SK-N-SH (cell line): Measurements from ENCODE around the gene DNAH10. TPM values are rescaled to one million over a fixed set of nuclear protein-coding genes. Genes with fewer than 3 reads are reported as not detected.

Experiments used
- CTCF ChIA-PET: fragments of 300-600, 350-600 bp; formaldehyde crosslinking; extraction: SDS; loops from one replicate; lab custom pipeline; 2021; lab: Yijun Ruan, JAX
- POLR2A ChIA-PET: fragments of 350-600 bp; sonication (Branson Sonifier 250); formaldehyde crosslinking; extraction: SDS; loops from one replicate; lab custom pipeline; 2020; ENCODE audit warnings: antibody characterized with exemption, inconsistent platforms; lab: Yijun Ruan, JAX
- DNase-seq: peaks from one replicate; pipeline ENCODE4 v3.0.0; 2012
- H2AFZ ChIP-seq: fragments of 200-600 bp; sonication (generic); 2 replicates; pipeline ENCODE4 v1.8.1; 2016; ENCODE audit warnings: antibody characterized with exemption, mild to moderate bottlenecking, low read depth
- H3F3A ChIP-seq: fragments of 200-600 bp; sonication (generic); replicated peaks from 2 replicates; pipeline ENCODE3; 2016; ENCODE audit warnings: antibody characterized with exemption, mild to moderate bottlenecking; ENCODE audit not compliant: insufficient read depth
- H3K27ac ChIP-seq, 2 experiments: fragments of 200-500 bp in 1 of 2; fragments of 200-600 bp in 1 of 2; sonication (Bioruptor generic) in 1 of 2; sonication (generic), shearing (Covaris generic) in 1 of 2; 2 replicates each; pipeline versions ENCODE4 v1.5.1 to v1.6.1; 2014 to 2016; ENCODE audit warnings: low read depth in 2 of 2, inconsistent platforms in 1 of 2, low read length in 1 of 2, mild to moderate bottlenecking in 1 of 2, mixed read lengths in 1 of 2
- H3K27me3 ChIP-seq: fragments of 200-600 bp; sonication (generic), shearing (Covaris generic); 2 replicates; pipeline ENCODE4 v1.6.1; 2016; ENCODE audit warnings: mixed run types; ENCODE audit not compliant: insufficient read depth
- H3K36me3 ChIP-seq, 2 experiments: fragments of 200-500 bp in 1 of 2; fragments of 200-600 bp in 1 of 2; sonication (Bioruptor generic) in 1 of 2; sonication (generic) in 1 of 2; replicated peaks in 1 of 2; 2 replicates each; pipeline versions ENCODE3 to v1.5.1; 2014 to 2016; ENCODE audit warnings: low read length in 1 of 2, mild to moderate bottlenecking in 1 of 2; ENCODE audit not compliant: insufficient read depth in 2 of 2, control insufficient read depth in 1 of 2
- H3K4me1 ChIP-seq, 2 experiments: fragments of 200-500 bp in 1 of 2; fragments of 200-600 bp in 1 of 2; sonication (Bioruptor generic) in 1 of 2; sonication (generic), shearing (Covaris generic) in 1 of 2; 2 replicates each; pipeline versions ENCODE4 v1.5.1 to v1.6.1; 2014 to 2016; ENCODE audit warnings: low read depth in 1 of 2, low read length in 1 of 2, mixed run types in 1 of 2; ENCODE audit not compliant: insufficient read depth in 2 of 2, control insufficient read depth in 1 of 2
- H3K4me2 ChIP-seq: fragments of 200-600 bp; sonication (generic), shearing (Covaris generic); 2 replicates; pipeline ENCODE4 v1.6.1; 2017; ENCODE audit warnings: mixed run types
- H3K4me3 ChIP-seq, 2 experiments: fragments of 200-500 bp in 1 of 2; fragments of 200-600 bp in 1 of 2; sonication (Bioruptor generic) in 1 of 2; sonication (generic), shearing (Covaris generic) in 1 of 2; 2 replicates each; pipeline versions ENCODE4 v1.5.1 to v1.8.1; 2014 to 2016; ENCODE audit warnings: low read depth in 2 of 2, inconsistent platforms in 1 of 2, low read length in 1 of 2, mild to moderate bottlenecking in 1 of 2, mixed read lengths in 1 of 2, moderate library complexity in 1 of 2
- H3K79me2 ChIP-seq: fragments of 200-600 bp; sonication (generic); 2 replicates; pipeline ENCODE4 v1.8.1; 2017; ENCODE audit warnings: mild to moderate bottlenecking; ENCODE audit not compliant: insufficient read depth
- H3K9ac ChIP-seq: fragments of 200-600 bp; sonication (generic); 2 replicates; pipeline ENCODE4 v1.6.1; 2017; ENCODE audit warnings: mixed run types
- H3K9me2 ChIP-seq: fragments of 200-600 bp; sonication (generic); 2 replicates; pipeline ENCODE4 v1.6.1; 2017; ENCODE audit warnings: mixed run types
- H3K9me3 ChIP-seq: fragments of 200-600 bp; sonication (generic); 2 replicates; pipeline ENCODE4 v1.6.1; 2017; ENCODE audit warnings: mixed run types, mild to moderate bottlenecking, moderate library complexity
- H4K20me1 ChIP-seq: fragments of 200-600 bp; sonication (generic); 2 replicates; pipeline ENCODE4 v1.6.1; 2017; ENCODE audit warnings: mild to moderate bottlenecking, mixed run types; ENCODE audit not compliant: insufficient read depth
- ELF1 ChIP-seq: IDR thresholded peaks from 2 replicates; pipeline ENCODE4 v1.4.0; 2012
- EP300 ChIP-seq, 2 experiments: IDR thresholded peaks; 2 replicates each; pipeline versions ENCODE4 v1.4.0 to v1.6.1; 2012; ENCODE audit warnings: borderline replicate concordance in 1 of 2, low read depth in 1 of 2, low read length in 1 of 2
- FOXM1 ChIP-seq: IDR thresholded peaks from 2 replicates; pipeline ENCODE4 v1.4.0; 2012; ENCODE audit warnings: low read depth, mild to moderate bottlenecking
- GABPA ChIP-seq: IDR thresholded peaks from 2 replicates; pipeline ENCODE4 v1.4.0; 2012; ENCODE audit warnings: low read depth, mild to moderate bottlenecking
- GATA2 ChIP-seq: sonication (generic); formaldehyde crosslinking; IDR thresholded peaks from 2 replicates; pipeline ENCODE4 v1.5.0; 2020; ENCODE audit warnings: mild to moderate bottlenecking, missing genetic modification reagents
- MEF2A ChIP-seq: IDR thresholded peaks from 2 replicates; pipeline ENCODE4 v1.4.0; 2012; ENCODE audit warnings: low read depth, borderline replicate concordance
- MXI1 ChIP-seq: IDR thresholded peaks from 2 replicates; pipeline ENCODE4 v1.6.1; 2012; ENCODE audit warnings: mild to moderate bottlenecking, low read depth, low read length, improper control_type of control experiment
- NFIC ChIP-seq: IDR thresholded peaks from 2 replicates; pipeline ENCODE4 v1.4.0; 2012; ENCODE audit warnings: borderline replicate concordance
- NRF1 ChIP-seq: IDR thresholded peaks from 2 replicates; pipeline ENCODE4 v1.6.1; 2012; ENCODE audit warnings: low read depth, mild to moderate bottlenecking, low read length
- POLR2AphosphoS5 ChIP-seq: IDR thresholded peaks from 2 replicates; pipeline ENCODE4 v1.6.1; 2012; ENCODE audit warnings: low read depth, low read length
- RCOR1 ChIP-seq: fragments of 150-350 bp; IDR thresholded peaks from 2 replicates; pipeline ENCODE4 v1.6.1; 2017; ENCODE audit warnings: antibody characterized with exemption, low read length
- TEAD4 ChIP-seq: IDR thresholded peaks from 2 replicates; pipeline ENCODE4 v1.4.0; 2012; ENCODE audit warnings: mild to moderate bottlenecking, borderline replicate concordance; ENCODE audit not compliant: insufficient read depth
- ZBTB33 ChIP-seq: IDR thresholded peaks from 2 replicates; pipeline ENCODE4 v1.4.0; 2012; ENCODE audit warnings: low read depth, borderline replicate concordance
- WGBS: methylation state at CpG from one replicate; pipeline ENCODE4 v1.1.6; 2017; ENCODE audit warnings: low lambda C conversion rate; 5-methylcytosine and 5-hydroxymethylcytosine counted together
- polyA plus RNA-seq, 3 experiments: library from polyadenylated mRNA; depleted of rRNA; stranded (reverse); fragments of >200 nt; gene quantifications; 2 replicates each; pipeline ENCODE4 v1.2.3, GENCODE V29; 2012

DNAH10 gene
- polyA plus RNA-seq, 1 of the 3 experiments (the other 2 are of a cell fraction): 0.13 TPM

- TF ChIP-seq ZBTB33 (no peak), MEF2A (no peak)
Measured at GRCh38 chr12:123847019-123847418, 84.9 kb downstream of the DNAH10 start (continued).

- Histone ChIP-seq H3K4me3 (no peak overlapping the region), H3K79me2 (no peaks in the 10 kb centered on the region), H3F3A (no peaks in the 10 kb centered on the region), H3K4me2 (no peak overlapping the region), H4K20me1 (no peaks in the 10 kb centered on the region), H2AFZ (no peak overlapping the region), H3K27ac (no peak overlapping the region), H3K9me2 (no peaks in the 10 kb centered on the region), H3K9ac (no peak overlapping the region), H3K27me3 (no peaks in the 10 kb centered on the region; the same call in 1 of the 2 replicates), H3K9me3 (no peaks in the 10 kb centered on the region), H3K36me3 (no peaks in the 10 kb centered on the region), H3K4me1 (no peaks in the 10 kb centered on the region)
- ChIA-PET POLR2A (no interaction called here), CTCF (no interaction called here)
- TF ChIP-seq GATA2 (CRISPR knock-in tag) (no peak), ZBTB33 (no peak), EP300 (IDR thresholded peaks at IDR 0.05; ENCODE audit: borderline replicate concordance in 1 of 2, low read depth in 1 of 2, low read length in 1 of 2) (no peak), RCOR1 (no peak), POLR2AphosphoS5 (no peak), MXI1 (no peak), ELF1 (no peak), NRF1 (no peak), FOXM1 (no peak), GABPA (no peak), NFIC (no peak), MEF2A (no peak)
- WGBS: 76% methylated on average over 5 of the region's 8 CpGs
- DNase-seq: no peak
Measured at GRCh38 chr12:123847876-123848275, 85.8 kb downstream of the DNAH10 start.

- WGBS: 22% methylated on average over 3 of the region's 3 CpGs
- H2AFZ ChIP-seq: no peak overlapping the region
- H3F3A ChIP-seq: no peaks in the 10 kb centered on the region
- no peaks in the 10 kb centered on the region for H3K79me2 ChIP-seq
- H3K9me3 ChIP-seq: no peaks in the 10 kb centered on the region
- no peak overlapping the region for H3K4me3 ChIP-seq
- H3K27me3 ChIP-seq: no peaks in the 10 kb centered on the region; the same call in 1 of the 2 replicates
- no peak overlapping the region for H3K27ac ChIP-seq
- no peaks in the 10 kb centered on the region for H3K9me2 ChIP-seq
- H3K36me3 ChIP-seq: no peaks in the 10 kb centered on the region
- H3K4me2 ChIP-seq: no peak overlapping the region
- ChIA-PET CTCF (no interaction called here), POLR2A (no interaction called here)
- no peak overlapping the region for H3K9ac ChIP-seq
- H4K20me1 ChIP-seq: no peaks in the 10 kb centered on the region
- H3K4me1 ChIP-seq: no peaks in the 10 kb centered on the region
- no peak for DNase-seq
- no peak for TF ChIP-seq TEAD4
Measured at GRCh38 chr12:123849517-123849916, 87.4 kb downstream of the DNAH10 start.
